Thyroid gland (tissue), 4 donors: Measurements from ENCODE around the gene PTCHD1. TPM values are rescaled to one million over a fixed set of nuclear protein-coding genes. Genes with fewer than 3 reads are reported as not detected.
A peak's percentile ranks its signal among the peaks of the same experiment; 100 is the strongest.

Experiments used
- DNase-seq, 2 donors: peaks; one replicate each; pipeline ENCODE4 v3.0.0-alpha.2; 2019
- H3K27ac ChIP-seq, 3 donors: fragments of 200-600 bp; sonication (generic); 1 replicate in 2 of 3; 2 replicates in 1 of 3; pipeline ENCODE4 v1.5.1; 2016 to 2019; ENCODE audit warnings: mild to moderate bottlenecking in 1 of 3, moderate library complexity in 1 of 3
- H3K27me3 ChIP-seq: fragments of 200-600 bp; sonication (generic); one replicate; pipeline ENCODE4 v1.5.1; 2019
- H3K36me3 ChIP-seq, 2 donors: fragments of 200-600 bp; sonication (generic); one replicate each; pipeline ENCODE4 v1.5.1; 2016 to 2019
- H3K4me1 ChIP-seq, 2 donors: fragments of 200-600 bp; sonication (generic); one replicate each; pipeline ENCODE4 v1.5.1; 2017 to 2019
- H3K4me3 ChIP-seq, 3 donors: fragments of 200-600 bp; sonication (generic); replicated peaks in 1 of 3; 1 replicate in 2 of 3; 2 replicates in 1 of 3; pipeline ENCODE4 v1.5.1; 2016; ENCODE audit warnings: mild to moderate bottlenecking in 1 of 3
- H3K9me3 ChIP-seq: fragments of 200-600 bp; sonication (generic); one replicate; pipeline ENCODE4 v1.5.1; 2017
- POLR2A ChIP-seq, 2 donors: fragments of 450-650 bp; IDR thresholded peaks; one replicate each; pipeline ENCODE4 v1.6.1; 2017; ENCODE audit warnings: antibody characterized with exemption in 2 of 2, mild to moderate bottlenecking in 2 of 2, moderate library complexity in 1 of 2
- WGBS, 2 donors: methylation state at CpG; one replicate each; pipeline ENCODE4 v1.1.5; 2017; 5-methylcytosine and 5-hydroxymethylcytosine counted together
- intact Hi-C: fragments of 100-400 bp; cut with DNase I; formaldehyde crosslinking; loops from one replicate; pipeline ENCODE4 v1.15.1; 2023
- total RNA-seq, 4 donors: library from RNA; depleted of rRNA; stranded (reverse); fragments of >200 nt; gene quantifications; one replicate each; pipeline ENCODE4 v1.2.3, GENCODE V29; 2016
- TF ChIP-seq, protein P1 (sequence below), 6 experiments: fragments of 200-600 bp in 3 of 6; fragments of 450-650 bp in 3 of 6; sonication (generic) in 3 of 6; IDR thresholded peaks; one replicate each; pipeline ENCODE4 v1.5.1; 2016 to 2019; ENCODE audit warnings: antibody characterized with exemption in 6 of 6, mild to moderate bottlenecking in 2 of 6, inconsistent platforms in 1 of 6, moderate library complexity in 1 of 6

The PTCHD1 gene
- total RNA-seq, 4 donors from 2014 or later = under 0.01 to 1.3 (median 0.59) TPM

DNA sequence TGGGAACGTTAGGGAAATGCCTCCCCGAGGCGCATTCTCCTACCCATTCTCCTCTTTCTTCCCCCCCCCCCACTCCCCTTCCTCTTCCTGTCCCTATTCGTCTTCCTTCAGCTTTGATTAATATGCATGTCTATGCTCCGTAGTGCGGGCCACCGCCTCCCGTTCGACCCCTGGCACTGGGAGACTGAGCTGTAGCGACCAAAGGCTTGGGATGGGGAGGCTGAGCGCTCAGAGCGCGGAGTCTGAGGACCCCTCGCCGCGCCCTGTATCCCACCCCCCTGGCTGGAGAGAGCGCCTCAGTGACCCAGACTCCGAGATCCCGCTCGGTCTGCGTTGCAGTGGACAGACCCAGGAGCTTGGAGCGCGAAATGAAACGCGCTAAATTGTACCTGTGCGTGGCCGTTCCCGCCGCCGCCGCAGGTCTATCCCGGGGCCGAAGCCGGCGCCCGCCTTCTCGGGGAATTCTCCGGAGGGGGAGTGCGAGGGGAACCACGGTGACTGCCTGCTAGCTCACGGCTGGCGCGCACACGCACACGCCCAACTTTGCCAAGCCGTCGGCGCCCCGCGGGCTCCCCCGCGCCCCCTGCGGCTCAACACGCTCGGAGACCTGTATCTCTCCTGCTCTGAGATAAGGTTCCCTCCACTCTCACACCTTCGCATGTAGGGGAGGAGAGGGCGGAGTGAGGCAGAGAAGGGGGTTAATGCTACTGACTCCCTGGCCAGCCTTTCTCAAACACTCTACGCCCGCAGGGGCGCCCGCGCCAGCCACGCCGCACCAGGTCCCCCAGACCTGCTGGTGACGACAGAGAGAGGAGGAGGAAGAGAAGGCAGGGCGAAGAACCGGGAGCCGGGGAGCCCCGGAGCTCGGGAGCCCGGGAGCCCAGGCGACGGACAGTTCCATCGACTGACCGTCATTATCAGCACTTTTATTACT, 1.5 kb upstream of the PTCHD1 start:
- 0 to 3% methylated on average over 11 of the region's 75 CpGs for WGBS, 2 donors
- Histone ChIP-seq H3K27ac (no peak overlapping the region), H3K36me3 (no peaks in the 10 kb centered on the region), H3K4me1 (no peaks in the 10 kb centered on the region), H3K27me3 (no peaks in the 10 kb centered on the region), H3K4me3 (peak overlapping the region in 1 of 3 donors; percentile 12), H3K9me3 (no peaks in the 10 kb centered on the region)
- TF ChIP-seq POLR2A (IDR thresholded peaks at IDR 0.05) = no peak
- TF ChIP-seq, protein P1, sequence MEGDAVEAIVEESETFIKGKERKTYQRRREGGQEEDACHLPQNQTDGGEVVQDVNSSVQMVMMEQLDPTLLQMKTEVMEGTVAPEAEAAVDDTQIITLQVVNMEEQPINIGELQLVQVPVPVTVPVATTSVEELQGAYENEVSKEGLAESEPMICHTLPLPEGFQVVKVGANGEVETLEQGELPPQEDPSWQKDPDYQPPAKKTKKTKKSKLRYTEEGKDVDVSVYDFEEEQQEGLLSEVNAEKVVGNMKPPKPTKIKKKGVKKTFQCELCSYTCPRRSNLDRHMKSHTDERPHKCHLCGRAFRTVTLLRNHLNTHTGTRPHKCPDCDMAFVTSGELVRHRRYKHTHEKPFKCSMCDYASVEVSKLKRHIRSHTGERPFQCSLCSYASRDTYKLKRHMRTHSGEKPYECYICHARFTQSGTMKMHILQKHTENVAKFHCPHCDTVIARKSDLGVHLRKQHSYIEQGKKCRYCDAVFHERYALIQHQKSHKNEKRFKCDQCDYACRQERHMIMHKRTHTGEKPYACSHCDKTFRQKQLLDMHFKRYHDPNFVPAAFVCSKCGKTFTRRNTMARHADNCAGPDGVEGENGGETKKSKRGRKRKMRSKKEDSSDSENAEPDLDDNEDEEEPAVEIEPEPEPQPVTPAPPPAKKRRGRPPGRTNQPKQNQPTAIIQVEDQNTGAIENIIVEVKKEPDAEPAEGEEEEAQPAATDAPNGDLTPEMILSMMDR (IDR thresholded peaks at IDR 0.05) = no peak
- intact Hi-C loops = no loop called here
- peak in 1 of 2 donors; percentile 1 for DNase-seq

DNA sequence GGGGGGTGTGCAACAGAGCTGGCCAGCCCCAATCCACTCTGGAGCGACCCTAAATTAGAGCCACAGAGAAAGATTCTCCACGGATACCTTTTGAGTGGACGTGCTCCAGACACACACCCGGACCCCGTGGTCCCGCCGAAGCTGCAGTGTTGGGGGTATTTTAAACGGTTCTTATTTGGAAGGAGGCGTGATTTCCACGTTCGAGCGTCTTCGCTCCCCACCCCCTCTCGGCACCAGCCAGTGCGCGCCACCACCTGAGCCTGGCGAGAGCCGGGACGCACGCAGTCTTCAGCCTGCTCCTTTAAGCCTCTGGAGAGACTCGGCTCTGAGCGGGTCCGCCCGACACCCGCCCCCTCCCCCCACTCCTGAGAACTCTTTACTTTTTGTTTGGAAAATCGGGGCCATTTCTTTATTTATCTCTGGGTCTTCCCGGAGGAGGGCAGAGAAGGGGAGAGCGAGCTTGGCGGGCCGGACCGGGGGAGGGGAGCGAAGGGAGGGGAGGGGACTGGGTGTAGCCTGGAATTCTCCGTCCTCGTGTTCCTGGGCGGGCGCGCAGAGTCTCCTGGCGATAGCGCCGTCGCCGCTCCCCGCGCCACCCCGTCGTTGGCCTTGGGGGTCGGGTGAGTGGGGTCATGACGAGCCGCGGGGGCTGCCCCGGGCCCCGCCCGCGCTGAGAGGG, 668 bp upstream of the PTCHD1 start:
- Histone ChIP-seq H3K36me3 (no peaks in the 10 kb centered on the region), H3K27me3 (no peaks in the 10 kb centered on the region), H3K9me3 (no peaks in the 10 kb centered on the region), H3K4me1 (no peaks in the 10 kb centered on the region), H3K27ac (no peak overlapping the region), H3K4me3 (peak overlapping the region in 1 of 3 donors; percentile 12)
- intact Hi-C loops = no loop called here
- no peak for TF ChIP-seq POLR2A (IDR thresholded peaks at IDR 0.05)
- TF ChIP-seq, protein P1 (IDR thresholded peaks at IDR 0.05) = no peak
- WGBS, 2 donors = 1% methylated on average over 7 to 12 of the region's 54 CpGs
- DNase-seq = peak; percentile 4 to 19

DNA sequence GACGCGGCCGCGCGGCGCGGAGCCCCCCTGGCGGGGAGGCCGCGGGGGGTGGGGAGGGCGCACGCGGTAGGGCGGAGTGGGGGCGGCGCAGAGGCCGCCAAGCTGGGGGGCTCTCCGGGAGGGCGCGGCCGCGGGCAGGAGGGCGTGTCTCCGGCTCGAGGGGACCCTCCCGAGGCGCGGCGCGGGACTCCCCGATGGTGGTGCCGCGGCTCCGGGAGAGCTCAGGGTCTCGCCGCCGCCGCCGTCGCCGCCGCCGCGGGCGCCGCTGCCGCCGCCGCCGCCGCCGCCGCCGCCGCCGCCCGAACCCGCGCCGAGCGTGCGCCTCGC, 165 bp upstream of the PTCHD1 start:
- Histone ChIP-seq H3K9me3 (no peaks in the 10 kb centered on the region), H3K36me3 (no peaks in the 10 kb centered on the region), H3K27me3 (no peaks in the 10 kb centered on the region), H3K4me1 (no peaks in the 10 kb centered on the region), H3K4me3 (peak overlapping the region in 1 of 3 donors; percentile 12), H3K27ac (no peak overlapping the region)
- no CpG with 5 or more reads among the region's 63 CpGs for WGBS, 2 donors
- TF ChIP-seq, protein P1 (IDR thresholded peaks at IDR 0.05) = no peak
- no peak for TF ChIP-seq POLR2A (IDR thresholded peaks at IDR 0.05)
- intact Hi-C loops = no loop called here
- no peak for DNase-seq

- H3K4me1 ChIP-seq = no peaks in the 10 kb centered on the region
- no peak overlapping the region for H3K4me3 ChIP-seq
- 92 to 96% methylated on average over 4 of the region's 4 CpGs for WGBS, 2 donors
- TF ChIP-seq POLR2A (IDR thresholded peaks at IDR 0.05) = no peak
- TF ChIP-seq, protein P1 (IDR thresholded peaks at IDR 0.05) = no peak
- DNase-seq = no peak
- H3K27me3 ChIP-seq = no peaks in the 10 kb centered on the region
- no peaks in the 10 kb centered on the region for H3K9me3 ChIP-seq
- no peaks in the 10 kb centered on the region for H3K36me3 ChIP-seq
- intact Hi-C loops = no loop called here
- H3K27ac ChIP-seq = no peak overlapping the region
These were observed 3.7 kb downstream of the PTCHD1 start for GRCh38 chrX:23338334-23338733.

DNA sequence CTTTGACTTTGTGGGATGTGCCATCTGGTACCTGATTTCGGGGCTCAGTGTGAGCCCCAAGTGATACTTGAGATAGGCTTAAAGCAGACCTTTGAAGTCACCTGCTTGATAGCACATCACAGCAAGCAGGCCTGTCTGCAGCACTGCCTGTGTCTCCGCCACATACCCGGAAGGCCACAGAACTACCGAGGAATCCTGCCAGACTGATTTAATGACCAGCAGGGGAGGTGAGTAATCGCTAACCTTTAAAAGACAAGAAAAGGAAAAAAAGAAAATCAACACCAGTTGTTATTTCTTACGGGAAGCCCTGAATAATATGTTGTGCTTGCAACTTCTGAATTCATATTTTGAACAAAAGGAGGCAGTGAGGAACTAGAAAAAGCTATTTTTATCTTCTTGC, 6.8 kb downstream of the PTCHD1 start:
- Histone ChIP-seq H3K36me3 (no peaks in the 10 kb centered on the region), H3K27me3 (no peaks in the 10 kb centered on the region), H3K27ac (no peak overlapping the region), H3K4me1 (no peaks in the 10 kb centered on the region), H3K4me3 (no peak overlapping the region), H3K9me3 (no peaks in the 10 kb centered on the region)
- intact Hi-C loops = no loop called here
- 49 to 55% methylated on average over 5 to 6 of the region's 6 CpGs for WGBS, 2 donors
- DNase-seq = peak in 1 of 2 donors; percentile 2
- TF ChIP-seq POLR2A (IDR thresholded peaks at IDR 0.05) = no peak
- TF ChIP-seq, protein P1 (IDR thresholded peaks at IDR 0.05) = no peak
